Uterus (tissue), 4 donors: ENCODE results near the gene NOTCH3. TPM values are rescaled to one million over a fixed set of nuclear protein-coding genes. Genes with fewer than 3 reads are reported as not detected.
A peak's percentile ranks its signal among the peaks of the same experiment; 100 is the strongest.

ENCODE experiments used
- DNase-seq, 2 donors: peaks; one replicate each; pipeline ENCODE4 v3.0.0-alpha.2; 2019 to 2020
- H3K27ac ChIP-seq, 2 donors: fragments of 200-600 bp; sonication (generic); 1 replicate in 1 of 2; 2 replicates in 1 of 2; pipeline ENCODE4 v1.5.1; 2016 to 2018
- H3K27me3 ChIP-seq, 2 donors: fragments of 200-600 bp; sonication (generic); one replicate each; pipeline ENCODE4 v1.5.1; 2018 to 2019; ENCODE audit warnings: control low read depth in 1 of 2
- H3K36me3 ChIP-seq, 2 donors: fragments of 200-600 bp; sonication (generic); one replicate each; pipeline ENCODE4 v1.5.1; 2019; ENCODE audit warnings: control low read depth in 1 of 2
- H3K4me1 ChIP-seq, 2 donors: fragments of 200-600 bp; sonication (generic); one replicate each; pipeline ENCODE4 v1.5.1; 2018 to 2019; ENCODE audit warnings: control low read depth in 1 of 2
- H3K4me3 ChIP-seq, 2 donors: fragments of 200-600 bp; sonication (generic); 1 replicate in 1 of 2; 2 replicates in 1 of 2; pipeline ENCODE4 v1.5.1; 2018 to 2019; ENCODE audit warnings: mild to moderate bottlenecking in 1 of 2
- H3K9me3 ChIP-seq, 2 donors: fragments of 200-600 bp; sonication (generic); one replicate each; pipeline ENCODE4 v1.5.1; 2019; ENCODE audit warnings: control low read depth in 1 of 2
- CTCF ChIP-seq, 4 experiments: fragments of 200-600 bp in 2 of 4; fragments of 450-650 bp in 2 of 4; sonication (generic) in 2 of 4; IDR thresholded peaks; one replicate each; pipeline ENCODE4 v1.5.1; 2016 to 2019; ENCODE audit warnings: antibody characterized with exemption in 4 of 4, mild to moderate bottlenecking in 2 of 4, moderate library complexity in 1 of 4
- POLR2A ChIP-seq, 2 donors: fragments of 450-650 bp; IDR thresholded peaks; one replicate each; pipeline ENCODE4 v1.6.1; 2016; ENCODE audit warnings: antibody characterized with exemption in 2 of 2, mild to moderate bottlenecking in 1 of 2, moderate library complexity in 1 of 2
- intact Hi-C: fragments of 100-400 bp; cut with DNase I; formaldehyde crosslinking; loops from one replicate; pipeline ENCODE4 v1.15.1; 2023; ENCODE audit warnings: low total_unique reads
- total RNA-seq, 4 donors: library from RNA; depleted of rRNA in 3 of 4; stranded (reverse); fragments of >200 nt in 3 of 4; gene quantifications; one replicate each; pipeline versions ENCODE4 v1.1.0 to v1.2.4, GENCODE V29; 2014 to 2023
- donor health status: DM: yes; HTN: yes; CAD: no.

Gene NOTCH3
- total RNA-seq, 4 donors from 2014 or later: 9.4 to 166 (median 96.9) TPM

DNA sequence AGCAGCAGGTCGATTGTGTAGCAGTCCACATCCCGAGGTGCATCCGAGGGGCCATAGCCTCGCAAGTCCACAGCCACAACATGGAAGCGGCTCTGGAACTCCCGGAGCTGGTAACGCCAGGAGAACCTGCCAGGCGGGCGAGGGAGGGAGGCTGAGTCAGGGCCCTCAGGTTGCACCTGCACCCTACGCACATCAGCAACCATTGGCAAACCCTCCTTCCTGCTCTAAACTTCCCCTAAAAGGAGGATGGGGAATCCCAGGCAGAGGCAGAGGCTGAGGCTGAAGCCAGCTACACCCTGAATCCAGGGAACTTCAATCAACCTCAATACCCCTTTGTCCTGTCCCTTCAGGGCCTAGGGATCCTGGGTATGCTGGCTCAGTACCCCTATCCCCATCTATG is 30.5 kb upstream of the NOTCH3 start:
- intact Hi-C loops: no loop called here
- no peaks in the 10 kb centered on the region for H3K36me3 ChIP-seq
- no peak overlapping the region for H3K4me3 ChIP-seq
- no peaks in the 10 kb centered on the region for H3K4me1 ChIP-seq
- H3K9me3 ChIP-seq: no peaks in the 10 kb centered on the region
- DNase-seq: no peak
- TF ChIP-seq CTCF (IDR thresholded peaks at IDR 0.05) (no peak), POLR2A (IDR thresholded peaks at IDR 0.05) (no peak)
- H3K27ac ChIP-seq: no peak overlapping the region
- H3K27me3 ChIP-seq: no peaks in the 10 kb centered on the region

DNA sequence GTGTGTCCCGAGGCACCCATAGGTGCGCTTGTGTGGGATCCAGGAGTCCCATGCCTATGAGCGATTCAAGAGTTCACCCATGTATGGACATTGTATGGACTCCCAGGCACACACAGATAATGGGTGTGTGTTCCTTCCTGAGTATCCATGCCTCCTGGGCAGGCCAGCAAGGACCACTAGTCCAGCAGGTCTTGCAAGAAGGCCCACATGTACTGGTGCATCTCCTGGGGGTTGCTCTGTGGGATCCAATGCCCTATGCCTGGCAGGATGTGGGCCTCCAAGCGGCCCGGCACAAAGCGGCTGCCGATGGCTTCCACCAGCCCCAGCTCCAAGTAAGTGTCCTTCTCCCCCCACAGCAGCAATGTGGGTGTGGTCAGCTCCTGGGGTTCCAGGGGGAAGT is 26.5 kb upstream of the NOTCH3 start:
- DNase-seq: no peak
- H3K9me3 ChIP-seq: no peaks in the 10 kb centered on the region
- no peaks in the 10 kb centered on the region for H3K4me1 ChIP-seq
- no peaks in the 10 kb centered on the region for H3K36me3 ChIP-seq
- TF ChIP-seq POLR2A (IDR thresholded peaks at IDR 0.05) (no peak), CTCF (IDR thresholded peaks at IDR 0.05) (no peak)
- H3K4me3 ChIP-seq: no peak overlapping the region
- peak overlapping the region in 1 of 2 donors; percentile 59 for H3K27ac ChIP-seq
- H3K27me3 ChIP-seq: no peaks in the 10 kb centered on the region
- intact Hi-C loops: no loop called here

DNA sequence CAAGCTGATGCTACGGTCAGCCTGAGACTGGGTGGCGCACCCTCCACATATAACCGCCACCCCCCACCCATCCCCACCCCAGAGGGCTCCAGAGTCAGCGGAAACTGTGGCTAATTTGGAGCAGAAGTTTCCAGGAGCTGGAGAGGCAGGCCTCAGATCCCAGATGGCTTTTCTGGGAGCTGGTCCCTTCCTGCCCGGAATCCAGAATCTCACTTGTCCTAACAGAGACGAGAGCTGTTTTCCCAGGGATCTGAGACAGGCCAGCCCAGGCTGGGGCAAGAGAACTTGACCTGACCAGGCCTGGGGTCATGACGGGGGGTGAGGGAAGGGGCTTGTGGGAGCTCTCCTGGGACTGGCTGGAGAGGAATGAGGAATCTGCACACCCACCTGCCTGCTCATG is 25.0 kb upstream of the NOTCH3 start:
- Histone ChIP-seq H3K4me1 (no peaks in the 10 kb centered on the region), H3K27me3 (no peaks in the 10 kb centered on the region), H3K36me3 (no peaks in the 10 kb centered on the region), H3K4me3 (no peak overlapping the region), H3K27ac (peak overlapping the region; percentile 6 to 59), H3K9me3 (no peaks in the 10 kb centered on the region)
- intact Hi-C loops: no loop called here
- no peak for DNase-seq
- TF ChIP-seq POLR2A (IDR thresholded peaks at IDR 0.05): no peak
- no peak for TF ChIP-seq CTCF (IDR thresholded peaks at IDR 0.05)

DNA sequence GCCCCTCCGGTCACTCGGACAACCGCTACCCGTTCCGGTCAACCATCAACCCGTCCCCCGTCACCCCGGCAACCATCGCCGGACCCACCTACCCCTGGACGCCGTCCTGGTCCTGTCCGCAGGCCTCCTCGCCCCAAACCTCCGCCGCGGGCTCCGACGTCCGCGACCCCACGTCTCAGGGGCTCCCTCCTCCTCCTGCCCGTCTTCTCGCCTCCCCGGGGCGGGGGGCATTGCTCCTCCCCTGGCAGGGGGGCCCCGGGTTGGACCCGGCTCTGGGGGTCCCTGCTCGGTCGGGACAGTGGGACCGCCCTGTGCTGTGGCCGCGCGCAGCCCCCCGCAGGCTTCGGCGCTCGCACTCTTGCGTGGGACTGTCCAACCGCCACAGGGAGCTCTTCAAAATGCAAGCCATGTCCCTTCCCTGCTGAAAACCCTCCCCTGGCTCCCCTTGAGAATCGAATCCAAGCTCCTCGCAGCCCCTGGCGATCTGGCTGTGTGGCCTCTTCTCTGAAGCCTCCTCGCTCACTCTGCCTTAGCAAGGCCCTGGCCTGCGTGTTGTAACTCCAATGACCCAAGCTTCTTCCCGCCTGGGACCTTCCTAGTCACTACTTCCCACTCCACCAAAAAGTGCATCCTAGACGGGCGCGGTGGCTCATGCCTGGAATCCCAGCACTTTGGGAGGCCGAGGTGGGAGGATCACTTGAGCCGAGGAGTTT is 23.0 kb upstream of the NOTCH3 start:
- peak in 1 of 2 donors; percentile 29 for DNase-seq
- H3K4me3 ChIP-seq: peak overlapping the region; percentile 52 to 64
- TF ChIP-seq CTCF (IDR thresholded peaks at IDR 0.05) (no peak), POLR2A (IDR thresholded peaks at IDR 0.05) (peak in 1 of 2 donors; percentile 20)

GRCh38 chr19:15222738-15223648 is 22.2 kb upstream of the NOTCH3 start:
- no peak for TF ChIP-seq POLR2A (IDR thresholded peaks at IDR 0.05)
- peak overlapping the region; percentile 28 to 74 for H3K27ac ChIP-seq

More for the DNA sequence above, 23.0 kb upstream of the NOTCH3 start:
- Histone ChIP-seq H3K9me3 (no peaks in the 10 kb centered on the region), H3K27ac (peak overlapping the region; percentile 58 to 74), H3K36me3 (no peaks in the 10 kb centered on the region), H3K4me1 (no peaks in the 10 kb centered on the region), H3K27me3 (no peaks in the 10 kb centered on the region)
- intact Hi-C loops: no loop called here

More at GRCh38 chr19:15222738-15223648, 22.2 kb upstream of the NOTCH3 start:
- H3K9me3 ChIP-seq: no peaks in the 10 kb centered on the region
- peak overlapping the region; percentile 52 to 64 for H3K4me3 ChIP-seq
- H3K27me3 ChIP-seq: no peaks in the 10 kb centered on the region
- intact Hi-C loops: no loop called here
- H3K4me1 ChIP-seq: no peaks in the 10 kb centered on the region
- H3K36me3 ChIP-seq: no peaks in the 10 kb centered on the region
- peak; percentile 92 to 93 for DNase-seq
